ENCODE measurements around the gene SEL1L2.

DNA sequence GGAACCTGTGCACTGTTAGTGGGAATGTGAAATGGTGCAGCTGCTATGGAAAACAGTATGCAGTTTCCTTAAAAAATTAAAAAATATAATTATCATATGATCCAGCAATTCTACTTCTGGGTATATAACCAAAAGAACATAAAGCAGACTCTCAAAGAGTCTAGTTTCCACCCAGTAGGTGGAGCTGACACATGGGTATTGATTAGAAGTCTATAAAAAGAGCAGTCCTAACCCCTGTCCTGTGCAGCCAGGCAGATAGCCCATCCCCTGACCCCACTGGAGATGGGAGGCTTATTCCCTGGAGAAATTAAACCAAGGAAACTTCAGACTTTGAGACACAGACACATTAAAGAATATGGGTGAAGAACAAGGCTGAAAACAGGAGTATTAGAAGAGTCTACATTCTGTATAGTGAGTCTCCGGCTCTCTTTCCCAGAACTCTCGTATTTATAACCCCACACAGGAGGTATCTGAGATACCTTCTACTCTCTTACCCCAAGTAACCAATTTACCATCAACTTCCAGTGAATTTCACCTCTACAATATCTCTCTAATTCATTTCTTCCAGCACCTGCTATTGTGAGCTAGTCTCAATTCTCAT lies 92.3 kb downstream of the SEL1L2 start:
- TF ChIP-seq POLR2AphosphoS5 (IDR thresholded peaks at IDR 0.05) (no peak), CTCF (IDR thresholded peaks at IDR 0.05) (no peak)

All from sigmoid colon (tissue), 4 donors.